HG03039 (cell line): ENCODE measurements around the gene ADA.
"Not testable (repeated sequence)": the region's sequence is repeated elsewhere in the genome, so short reads cannot be mapped to it uniquely, and the experiment has no call there.

Source experiments
- ATAC-seq: cut with Tn5 transposase; IDR thresholded peaks from one replicate; pipeline ENCODE4 v1.9.1; 2021; ENCODE audit warnings: mild to moderate bottlenecking, moderate library complexity; ENCODE audit not compliant: unreplicated experiment

The ADA gene

GRCh38 chr20:44651684-44652423 is at the start of gene ADA:
Gene ADA, minus strand, starts transcription at chr20:44651699. Its CDS starts 92 bp downstream, at chr20:44651607.
- no peak for ATAC-seq

GRCh38 chr20:44700306-44700705 is 48.8 kb upstream of the ADA start:
- ATAC-seq, result no peak

- ATAC-seq, result no peak
These were observed 46.9 kb upstream of the ADA start for GRCh38 chr20:44698351-44698750.

- not testable (repeated sequence) for ATAC-seq
These were observed 45.5 kb upstream of the ADA start for GRCh38 chr20:44697041-44697440.

- no peak for ATAC-seq
These were observed 44.8 kb upstream of the ADA start for GRCh38 chr20:44696315-44696714.

GRCh38 chr20:44695674-44696300 is 44.3 kb upstream of the ADA start:
- ATAC-seq, result no peak

- ATAC-seq, result no peak
These were observed 43.8 kb upstream of the ADA start for GRCh38 chr20:44695295-44695673.

- ATAC-seq, result no peak
These were observed 42.7 kb upstream of the ADA start for GRCh38 chr20:44694159-44694558.

- no peak for ATAC-seq
These were observed 42.1 kb upstream of the ADA start for GRCh38 chr20:44693627-44694026.

GRCh38 chr20:44692932-44693480 is 41.5 kb upstream of the ADA start:
- ATAC-seq, result no peak

- ATAC-seq, result no peak
These were observed 40.2 kb upstream of the ADA start for GRCh38 chr20:44691424-44692423.

GRCh38 chr20:44690781-44691423 is 39.4 kb upstream of the ADA start:
- no peak for ATAC-seq

- no peak for ATAC-seq
These were observed 38.3 kb upstream of the ADA start for GRCh38 chr20:44689809-44690208.

GRCh38 chr20:44688053-44688625 is 36.6 kb upstream of the ADA start:
- no peak for ATAC-seq

- no peak for ATAC-seq
These were observed 35.4 kb upstream of the ADA start for GRCh38 chr20:44686934-44687333.

- ATAC-seq, result no peak
These were observed 32.8 kb upstream of the ADA start for GRCh38 chr20:44684047-44684967.

GRCh38 chr20:44683263-44684046 is 32.0 kb upstream of the ADA start:
- no peak for ATAC-seq

- ATAC-seq, result no peak
These were observed 30.5 kb upstream of the ADA start for GRCh38 chr20:44681796-44682566.
